Dermis blood vessel endothelial cell (primary cell): ENCODE measurements around the gene WDR31. TPM values are rescaled to one million over a fixed set of nuclear protein-coding genes. Genes with fewer than 3 reads are reported as not detected.
"Not testable (repeated sequence)": the region's sequence is repeated elsewhere in the genome, so short reads cannot be mapped to it uniquely, and the experiment has no call there.

Source experiments
- DNase-seq: peaks from one replicate; pipeline ENCODE4 v3.0.0; 2010
- total RNA-seq: library from RNA; depleted of rRNA; stranded (reverse); fragments of >200 nt; gene quantifications from 2 replicates; pipeline ENCODE4 v1.2.3, GENCODE V29; 2014

The WDR31 gene
- total RNA-seq, 1 donor from 2014 or later = 0.17 TPM

- DNase-seq = no peak
Observed at GRCh38 chr9:113368348-113368981, 28.4 kb upstream of the WDR31 start.

- not testable (repeated sequence) for DNase-seq
Observed at GRCh38 chr9:113365652-113366051, 25.6 kb upstream of the WDR31 start.

- no peak for DNase-seq
Observed at GRCh38 chr9:113364951-113365350, 24.9 kb upstream of the WDR31 start.

- DNase-seq = no peak
Observed at GRCh38 chr9:113363336-113363735, 23.3 kb upstream of the WDR31 start.

GRCh38 chr9:113361304-113362018 lies 21.4 kb upstream of the WDR31 start:
- DNase-seq = peak; percentile 43

- no peak for DNase-seq
Observed at GRCh38 chr9:113360242-113360842, 20.3 kb upstream of the WDR31 start.

GRCh38 chr9:113359385-113359784 lies 19.3 kb upstream of the WDR31 start:
- no peak for DNase-seq

GRCh38 chr9:113356686-113357292 lies 16.7 kb upstream of the WDR31 start:
- DNase-seq = no peak

GRCh38 chr9:113355040-113355596 lies 15.0 kb upstream of the WDR31 start:
- DNase-seq = no peak

GRCh38 chr9:113352411-113352810 lies 12.3 kb upstream of the WDR31 start:
- no peak for DNase-seq

- no peak for DNase-seq
Observed at GRCh38 chr9:113352006-113352405, 11.9 kb upstream of the WDR31 start.

- peak; percentile 11 for DNase-seq
Observed at GRCh38 chr9:113350937-113351336, 10.9 kb upstream of the WDR31 start.

GRCh38 chr9:113350107-113350661 lies 10.1 kb upstream of the WDR31 start:
- no peak for DNase-seq

GRCh38 chr9:113349445-113350094 lies 9.5 kb upstream of the WDR31 start, which contains the start of gene BSPRY:
BSPRY (plus strand) TSS chr9:113349541; CDS start chr9:113349580, 39 bp downstream.
- DNase-seq = no peak

- DNase-seq = no peak
Observed at GRCh38 chr9:113349066-113349444, 9.0 kb upstream of the WDR31 start.

GRCh38 chr9:113348437-113348836 lies 8.4 kb upstream of the WDR31 start:
- no peak for DNase-seq

- no peak for DNase-seq
Observed at GRCh38 chr9:113345671-113346070, 5.6 kb upstream of the WDR31 start.

- DNase-seq = no peak
Observed at GRCh38 chr9:113345190-113345589, 5.1 kb upstream of the WDR31 start.

GRCh38 chr9:113343732-113344231 lies 3.7 kb upstream of the WDR31 start:
- DNase-seq = peak; percentile 23

- no peak for DNase-seq
Observed at GRCh38 chr9:113341712-113342410, 1.8 kb upstream of the WDR31 start.

- DNase-seq = no peak
Observed at GRCh38 chr9:113337714-113338113, 2.4 kb downstream of the WDR31 start.
